GM10266 (cell line): ENCODE results near the gene SLC66A3.

Source experiments
- DNase-seq: peaks from one replicate; pipeline ENCODE4 v3.0.0; 2012; ENCODE audit errors: extremely low spot score
- CTCF ChIP-seq: IDR thresholded peaks from 2 replicates; pipeline ENCODE4 v1.5.1; 2012; ENCODE audit warnings: mild to moderate bottlenecking, low read depth; ENCODE audit not compliant: control insufficient read depth, insufficient read depth; ENCODE audit errors: missing control alignments

Gene SLC66A3

DNA sequence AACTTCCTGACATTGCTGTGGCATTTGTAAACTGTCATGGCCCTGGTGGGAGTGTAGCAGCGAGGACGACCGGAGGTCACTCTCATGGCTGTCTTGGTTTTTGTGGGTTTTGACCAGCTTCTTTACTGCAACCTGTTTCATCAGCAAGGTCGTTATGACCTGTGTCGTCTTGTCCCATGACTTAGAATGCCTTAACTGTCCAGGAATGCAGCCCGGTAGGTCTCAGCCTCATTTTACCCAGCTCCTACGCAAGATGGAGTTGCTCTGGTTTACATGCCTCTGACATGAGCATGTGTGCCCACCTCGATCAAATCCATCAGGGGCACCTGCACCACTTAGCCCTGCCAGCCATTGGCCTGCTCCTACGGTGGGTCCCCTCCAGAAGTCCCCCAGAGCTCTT, 32.9 kb upstream of the SLC66A3 start:
- no peak for TF ChIP-seq CTCF

GRCh38 chr2:11123001-11123809, 32.1 kb upstream of the SLC66A3 start:
- no peak for TF ChIP-seq CTCF
- no peak for DNase-seq

More for the DNA sequence above, 32.9 kb upstream of the SLC66A3 start:
- DNase-seq, result no peak

DNA sequence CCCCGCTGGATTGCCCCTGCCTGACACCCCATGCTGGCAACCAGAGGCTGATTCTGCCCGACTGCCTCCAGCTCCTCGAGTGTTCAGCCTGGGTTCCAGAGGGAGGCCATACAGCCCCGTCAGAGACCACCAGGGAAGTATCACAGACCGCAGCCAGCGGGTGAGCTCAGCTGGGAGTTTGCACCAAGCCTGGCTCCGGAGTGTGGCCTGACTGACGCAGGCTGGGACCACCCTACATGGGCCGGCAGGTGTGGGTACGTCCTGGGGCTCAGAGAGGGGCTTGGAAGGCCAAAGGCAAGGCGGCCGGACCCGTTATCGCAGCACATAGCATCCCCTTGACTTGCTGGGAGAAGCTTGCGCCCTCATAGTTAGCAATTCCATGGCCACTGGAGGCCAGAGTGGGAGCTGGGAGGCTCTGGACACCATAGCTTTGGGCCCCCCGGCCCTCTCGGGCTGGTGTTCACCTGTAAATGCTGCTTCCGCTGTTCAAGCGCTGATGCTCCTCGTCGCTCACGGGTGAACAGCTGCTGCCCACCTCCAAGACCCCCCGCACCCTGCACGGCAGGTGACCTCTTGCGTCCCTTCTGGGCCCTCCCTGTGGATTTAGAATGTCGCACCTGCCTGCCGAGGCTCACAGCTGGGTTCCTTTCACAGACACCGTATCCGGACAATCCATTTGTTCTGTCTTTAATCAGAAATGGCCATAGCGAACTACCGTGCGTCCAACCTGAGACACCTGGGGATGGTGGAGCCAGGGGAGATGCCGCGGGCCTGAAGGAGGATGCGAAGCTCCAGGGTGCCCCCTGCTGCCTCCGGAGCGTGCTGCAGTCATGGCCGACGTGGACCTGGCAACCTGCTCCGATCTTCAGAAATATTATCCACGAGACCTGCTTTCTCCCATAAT, 31.2 kb upstream of the SLC66A3 start:
- peak; percentile 81 for TF ChIP-seq CTCF
- peak; percentile 73 for DNase-seq

DNA sequence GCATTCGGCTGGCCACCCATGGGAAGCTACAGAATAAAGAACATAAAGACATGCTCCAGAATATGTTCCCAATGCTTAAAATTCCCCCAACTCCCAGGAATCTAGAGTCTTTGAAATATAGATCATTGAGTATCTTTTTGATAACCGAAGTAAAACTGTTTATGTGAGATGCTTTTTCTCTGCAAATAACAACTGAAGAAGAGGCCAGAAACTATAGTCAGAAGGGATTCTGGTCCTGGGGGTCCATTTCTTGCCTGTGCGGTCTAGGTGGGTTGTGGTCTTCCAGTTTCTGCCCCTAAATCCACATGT, 30.6 kb upstream of the SLC66A3 start:
- no peak for TF ChIP-seq CTCF
- DNase-seq, result no peak

DNA sequence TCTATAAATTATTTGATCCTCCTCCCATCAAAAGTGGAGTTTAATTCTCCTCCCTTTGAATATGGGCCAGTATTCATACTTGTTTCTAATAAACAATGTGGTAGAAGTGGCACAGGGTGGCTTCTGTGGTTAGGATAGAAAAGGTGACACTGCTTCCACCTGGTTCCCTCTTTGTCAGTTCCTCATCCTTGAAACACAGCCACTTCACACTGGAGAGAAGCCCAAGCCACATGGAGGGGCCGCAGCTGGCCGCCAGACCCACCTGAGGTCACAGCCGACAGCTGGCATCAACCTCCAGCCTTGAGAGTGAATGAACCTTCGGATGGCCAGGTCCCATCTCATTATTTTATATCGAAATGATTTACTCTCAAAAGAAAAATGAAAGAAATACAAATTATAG, 27.5 kb upstream of the SLC66A3 start:
- no peak for TF ChIP-seq CTCF
- no peak for DNase-seq

DNA sequence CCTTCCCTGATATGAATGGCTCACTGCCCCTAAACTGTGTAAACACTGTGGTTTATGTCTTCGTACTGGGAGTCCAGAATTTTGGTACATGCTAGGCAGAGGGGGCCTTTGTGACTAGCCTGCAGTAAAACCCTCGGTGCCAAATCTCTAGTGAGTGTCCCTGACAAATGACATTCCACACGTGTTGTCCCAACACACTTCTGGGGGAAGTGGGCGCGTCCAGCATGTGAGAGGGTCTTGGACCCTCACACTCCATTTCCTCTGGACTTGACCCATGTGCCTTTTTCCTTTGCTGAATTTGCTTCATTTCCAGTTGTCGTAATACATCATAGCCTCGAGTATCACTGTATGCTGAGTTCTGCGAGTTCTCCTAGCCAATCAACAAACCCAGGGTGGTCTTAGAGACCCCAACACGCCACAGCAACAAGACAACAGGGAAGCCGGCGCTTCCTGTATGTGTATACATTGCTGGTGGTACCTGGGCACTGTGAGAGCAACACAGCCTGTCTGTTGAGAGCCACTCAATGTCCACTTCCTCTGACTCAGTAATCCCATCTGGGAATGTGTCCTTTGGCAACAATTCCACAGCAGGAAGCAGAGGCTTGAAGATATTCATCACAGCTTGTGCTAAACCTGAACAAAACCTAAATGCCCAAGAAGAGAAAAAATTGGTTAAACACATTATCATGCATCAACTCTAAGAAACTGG, 26.9 kb upstream of the SLC66A3 start:
- DNase-seq, result no peak
- TF ChIP-seq CTCF, result no peak
